GM21825 (cell line): ENCODE results near the gene PRKACA.
"Not testable (repeated sequence)": the region's sequence is repeated elsewhere in the genome, so short reads cannot be mapped to it uniquely, and the experiment has no call there.

ENCODE experiments used
- ATAC-seq: cut with Tn5 transposase; IDR thresholded peaks from one replicate; pipeline ENCODE4 v1.9.1; 2021; ENCODE audit warnings: mild to moderate bottlenecking, moderate library complexity; ENCODE audit not compliant: unreplicated experiment

Gene PRKACA

DNA sequence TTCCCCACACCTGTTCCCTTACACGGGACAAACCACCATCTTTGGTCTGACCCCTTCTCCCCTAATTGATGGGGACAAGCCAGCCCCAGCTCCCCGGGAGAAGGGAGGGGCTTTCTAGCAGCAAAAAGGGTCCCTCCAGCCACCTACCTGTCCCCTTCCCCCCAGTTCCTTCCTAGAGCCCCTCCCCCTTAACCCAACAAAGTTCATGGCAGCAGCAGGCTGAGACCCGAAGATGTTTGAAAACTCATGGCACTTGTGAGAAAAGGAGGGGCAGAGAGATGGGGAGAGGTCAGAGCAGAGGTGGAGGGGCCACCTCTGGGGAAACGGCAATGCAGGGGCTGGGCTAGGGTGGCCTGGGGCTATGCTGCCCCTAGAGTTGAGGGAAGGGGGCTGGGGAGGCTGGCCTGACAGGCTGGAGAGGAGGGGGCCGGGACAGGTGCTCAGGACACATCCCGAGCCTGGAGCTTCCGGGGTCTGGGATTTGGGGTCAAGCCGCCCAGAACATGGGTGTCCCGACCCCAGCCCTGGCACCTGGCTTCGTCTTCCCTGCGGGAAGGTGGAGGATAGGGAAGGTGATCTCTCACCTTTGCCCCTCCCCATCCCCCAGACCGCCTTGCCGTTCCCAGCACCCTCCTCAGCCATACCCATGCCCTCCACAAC, 31.3 kb upstream of the PRKACA start:
- ATAC-seq: no peak

DNA sequence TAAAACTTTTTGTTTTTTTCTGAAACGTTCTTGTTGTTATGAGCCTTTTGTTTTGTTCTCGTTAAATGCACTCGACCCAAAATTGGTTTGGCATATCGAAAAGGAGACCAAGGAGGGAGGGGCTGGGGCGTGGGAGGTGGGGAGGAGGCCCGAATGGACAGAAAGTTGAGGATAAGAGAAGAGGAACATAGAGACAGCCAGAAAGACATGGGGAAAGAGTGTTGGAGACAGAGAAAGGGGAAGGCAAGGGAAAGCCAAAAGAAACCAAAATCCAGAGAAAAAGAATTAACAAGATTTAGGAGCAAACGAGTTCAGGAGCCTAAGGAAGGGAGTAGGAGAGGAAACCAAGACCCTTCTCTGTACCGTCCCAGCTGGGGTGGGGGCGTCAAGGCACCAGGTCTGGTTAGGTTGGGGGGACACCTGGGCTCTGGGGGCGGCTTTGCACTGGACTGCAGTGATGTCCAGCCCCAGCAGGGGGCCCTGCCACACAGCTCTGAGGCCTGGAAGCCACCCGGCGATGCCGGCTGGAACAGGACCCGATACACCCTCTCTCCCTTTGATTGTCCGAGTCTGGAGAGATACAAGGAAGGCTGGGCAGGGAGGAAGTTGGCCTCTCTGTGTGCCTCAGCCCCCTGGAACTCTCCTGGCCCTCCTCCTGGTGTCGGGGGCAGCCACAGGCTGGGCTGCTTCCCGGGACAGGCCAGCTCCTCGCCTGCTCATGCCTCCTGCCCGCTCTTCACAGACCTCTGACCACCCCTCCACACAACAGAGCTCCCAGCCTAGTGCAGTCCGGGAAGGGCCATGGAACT, 30.4 kb upstream of the PRKACA start:
- no peak for ATAC-seq

DNA sequence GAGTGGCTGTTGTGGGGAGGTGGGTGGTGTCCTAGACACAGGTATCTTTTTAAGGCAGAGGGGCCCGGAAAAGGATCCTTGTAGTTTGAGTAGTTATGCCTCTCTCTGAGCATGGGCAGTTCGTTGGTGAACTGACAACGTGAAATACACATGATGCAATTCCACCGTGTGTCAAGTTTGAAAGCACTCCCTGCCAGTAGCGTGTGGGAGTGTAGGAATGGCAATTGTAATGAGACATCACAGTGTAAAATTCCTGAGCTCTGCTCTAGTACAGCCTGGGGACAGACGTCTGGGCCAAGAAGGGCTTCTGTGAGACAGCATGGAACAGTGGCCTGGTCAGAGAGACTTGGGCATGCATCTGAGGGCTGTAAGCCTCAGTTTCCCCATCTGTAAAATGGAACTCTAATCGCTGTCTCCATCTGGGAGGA, 29.2 kb upstream of the PRKACA start:
- ATAC-seq: no peak

DNA sequence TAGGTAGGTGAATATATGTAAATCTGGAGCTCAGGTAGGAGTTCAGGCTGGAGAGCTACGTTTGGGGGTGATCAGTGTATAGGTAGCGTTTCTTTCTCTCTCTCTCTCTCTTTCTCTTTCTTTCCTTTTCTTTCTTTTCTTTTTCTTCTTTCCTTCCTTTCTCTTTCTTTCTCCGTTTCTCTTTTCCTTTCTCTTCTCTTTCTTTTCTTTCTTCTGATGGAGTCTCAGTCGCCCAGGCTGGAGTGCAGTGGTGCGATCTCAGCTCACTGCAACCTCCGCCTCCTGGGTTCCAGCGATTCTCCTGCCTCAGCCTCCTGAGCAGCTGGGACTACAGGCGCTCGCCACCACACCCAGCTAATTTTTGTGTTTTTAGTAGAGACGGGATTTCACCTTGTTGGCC, 28.6 kb upstream of the PRKACA start:
- ATAC-seq: not testable (repeated sequence)

DNA sequence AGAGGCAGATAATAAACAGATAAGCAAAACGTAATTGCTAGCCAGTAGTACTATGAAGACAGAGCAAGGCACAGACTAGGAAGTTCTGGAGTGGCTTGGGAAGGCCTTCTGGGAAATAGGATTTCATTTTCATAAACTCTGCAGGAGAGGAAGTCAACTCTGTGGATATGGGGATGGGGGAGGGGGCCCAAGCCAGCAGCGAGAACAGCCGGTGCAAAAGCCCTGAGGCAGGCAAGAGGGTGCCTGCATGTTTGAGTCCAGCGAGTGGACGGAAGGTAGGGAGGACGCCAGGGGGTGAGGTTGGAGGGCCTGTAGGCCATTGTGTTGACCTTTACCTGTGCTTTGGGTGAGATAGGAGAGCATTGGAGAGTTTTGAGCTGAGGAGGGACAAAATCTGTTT, 27.8 kb upstream of the PRKACA start:
- ATAC-seq: no peak

DNA sequence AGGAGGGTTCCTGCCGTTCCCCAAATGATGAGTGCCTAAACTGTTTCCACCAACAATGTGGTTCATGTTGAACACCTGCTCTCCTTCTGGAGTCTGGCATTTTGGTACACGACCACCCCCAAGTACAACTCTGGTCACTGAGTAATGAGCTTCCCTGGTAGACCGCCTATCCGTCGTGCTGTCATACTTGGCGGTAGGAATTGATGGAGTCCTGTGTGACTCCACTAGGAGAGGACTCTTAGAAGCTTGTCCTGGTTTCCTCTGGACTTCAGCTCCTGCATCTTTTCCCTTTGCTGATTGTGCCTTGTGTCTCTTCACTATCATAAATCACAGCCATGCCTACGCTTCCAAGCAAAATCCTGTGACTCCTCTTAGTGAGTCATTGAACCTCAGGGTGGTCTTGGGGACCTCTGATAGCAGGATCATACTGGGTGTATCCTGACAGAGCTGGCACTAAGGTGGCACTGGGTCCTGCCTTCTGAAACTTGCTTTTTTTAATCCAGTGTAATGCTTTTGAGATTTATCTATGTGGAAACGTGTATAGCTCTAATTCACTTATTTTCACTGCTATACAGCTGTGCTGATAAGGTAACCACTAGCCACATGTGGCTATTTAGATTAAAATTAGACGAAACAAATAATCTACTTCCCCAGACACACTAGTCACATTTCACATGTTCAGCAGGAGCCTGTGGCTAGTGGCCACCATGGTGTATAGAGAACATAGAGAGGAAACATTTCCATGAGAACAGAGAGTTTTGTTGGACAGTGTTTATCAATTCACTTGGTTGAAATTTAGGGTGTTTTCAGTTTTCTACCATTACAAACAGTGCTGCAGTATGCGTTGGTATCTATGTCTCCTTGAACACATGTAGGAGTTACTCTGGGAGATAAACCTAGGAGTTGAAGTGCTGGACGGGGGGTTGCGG, 25.0 kb upstream of the PRKACA start:
- no peak for ATAC-seq

DNA sequence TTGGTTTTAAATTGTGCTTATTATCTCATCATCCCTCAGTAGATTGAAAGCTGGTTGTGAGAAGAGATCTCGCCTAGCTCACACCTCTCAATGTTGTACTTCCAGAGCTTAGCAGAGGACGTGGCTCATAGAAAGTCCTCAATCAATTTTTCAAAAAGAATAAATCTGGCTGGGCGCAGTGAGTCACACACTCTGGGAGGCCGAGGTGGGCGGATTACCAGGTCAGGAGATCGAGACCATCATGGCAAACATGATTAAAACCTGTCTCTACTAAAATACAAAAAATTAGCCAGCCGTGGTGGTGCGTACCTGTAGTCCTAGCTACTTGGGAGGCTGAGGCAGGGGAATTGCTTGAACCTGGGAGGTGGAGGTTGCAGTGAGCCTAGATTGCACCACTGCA, 23.5 kb upstream of the PRKACA start:
- ATAC-seq: no peak

DNA sequence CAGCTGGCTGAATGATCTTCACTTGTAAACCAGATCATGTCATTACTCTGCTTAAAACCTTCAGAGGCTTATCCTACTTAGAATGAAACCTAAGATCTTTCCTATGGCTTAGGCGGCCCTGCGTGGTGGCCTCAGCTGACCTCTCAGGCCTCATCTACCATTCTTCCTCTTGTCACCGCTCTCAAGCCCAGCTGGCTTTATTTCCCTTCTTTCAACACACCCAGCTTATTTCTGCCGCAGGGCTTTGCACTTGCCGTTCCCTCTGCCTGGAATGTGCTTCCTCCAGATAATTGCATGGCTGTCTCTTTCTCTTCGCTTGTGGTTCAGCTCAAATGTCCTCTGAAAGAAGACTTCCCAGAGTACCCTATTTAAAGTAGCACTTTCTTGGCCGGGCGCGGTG, 22.4 kb upstream of the PRKACA start:
- ATAC-seq: no peak

DNA sequence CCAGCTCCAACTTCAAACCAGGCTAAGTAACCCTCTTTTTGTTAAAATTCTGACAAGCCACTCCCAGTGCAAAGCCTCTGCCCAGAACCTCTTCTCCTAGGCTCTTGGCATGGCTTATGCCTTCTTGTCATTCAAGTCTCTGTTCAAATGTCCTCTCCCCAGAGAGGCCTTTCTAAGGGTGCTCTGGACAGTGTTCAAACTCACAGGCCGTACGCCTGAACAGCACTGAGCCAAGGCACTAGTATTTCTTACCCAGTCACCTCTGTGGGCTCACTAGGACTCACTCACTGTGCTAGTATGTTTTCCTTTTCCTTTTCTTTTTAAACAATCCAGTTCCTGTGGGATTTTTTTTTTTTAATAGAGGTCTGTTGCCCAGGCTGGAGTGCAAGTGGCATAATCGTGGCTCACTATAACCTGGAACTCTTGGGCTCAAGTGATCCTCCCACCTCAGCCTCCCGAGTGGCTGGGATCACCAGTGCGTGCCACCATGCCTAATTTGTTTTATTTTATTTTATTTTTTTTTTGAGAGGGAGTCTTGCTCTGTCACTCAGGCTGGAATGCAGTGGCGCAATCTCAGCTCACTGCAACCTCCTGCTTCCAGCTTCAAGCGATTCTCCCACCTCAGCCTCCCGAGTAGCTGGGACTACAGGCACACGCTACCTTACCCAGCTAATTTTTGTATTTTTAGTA, 21.2 kb upstream of the PRKACA start:
- ATAC-seq: no peak

DNA sequence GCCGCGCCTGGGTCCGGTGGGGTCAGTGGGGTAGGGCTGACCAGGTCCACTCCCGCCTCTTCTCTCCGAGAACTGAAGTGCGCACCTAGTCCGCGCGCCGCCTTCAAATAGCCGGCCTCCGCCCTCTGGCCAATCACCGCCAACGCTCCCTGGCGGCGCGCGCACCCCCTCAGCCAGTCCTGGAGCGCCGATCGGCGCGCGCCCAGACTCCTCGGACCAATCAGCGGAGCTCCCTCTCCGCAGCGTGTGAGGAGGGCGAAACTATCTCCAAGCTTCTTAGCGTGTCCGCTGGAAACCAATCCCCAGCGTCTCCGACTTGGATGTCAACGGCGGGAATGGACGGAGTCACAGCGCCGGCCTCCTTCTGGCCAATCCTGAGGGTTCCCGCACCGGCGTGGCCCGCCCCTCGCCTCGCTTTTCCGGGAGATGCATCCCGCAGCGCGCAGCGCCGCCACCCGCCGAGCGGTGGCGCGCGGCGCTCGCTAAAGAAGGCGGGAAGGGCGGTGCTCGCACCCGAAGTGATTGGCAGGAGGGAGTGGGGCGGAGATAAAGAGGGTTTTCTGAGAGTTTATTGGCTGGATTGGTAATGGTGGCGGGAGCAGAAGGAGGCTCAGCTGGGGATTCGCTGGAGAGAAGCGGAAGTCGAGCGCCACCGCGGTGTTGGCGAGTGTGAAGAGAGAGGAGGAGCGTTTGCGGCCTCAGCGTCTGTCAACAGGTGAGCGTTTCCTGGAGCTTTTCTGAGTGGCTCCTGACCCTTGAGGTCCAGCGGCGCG, 19.1 kb upstream of the PRKACA start, which contains the start of gene ASF1B:
ASF1B (minus strand) TSS at position 81 of the 773 bp plus-strand sequence. CDS start 133 bp downstream, outside the sequence.
- ATAC-seq: peak; percentile 73

DNA sequence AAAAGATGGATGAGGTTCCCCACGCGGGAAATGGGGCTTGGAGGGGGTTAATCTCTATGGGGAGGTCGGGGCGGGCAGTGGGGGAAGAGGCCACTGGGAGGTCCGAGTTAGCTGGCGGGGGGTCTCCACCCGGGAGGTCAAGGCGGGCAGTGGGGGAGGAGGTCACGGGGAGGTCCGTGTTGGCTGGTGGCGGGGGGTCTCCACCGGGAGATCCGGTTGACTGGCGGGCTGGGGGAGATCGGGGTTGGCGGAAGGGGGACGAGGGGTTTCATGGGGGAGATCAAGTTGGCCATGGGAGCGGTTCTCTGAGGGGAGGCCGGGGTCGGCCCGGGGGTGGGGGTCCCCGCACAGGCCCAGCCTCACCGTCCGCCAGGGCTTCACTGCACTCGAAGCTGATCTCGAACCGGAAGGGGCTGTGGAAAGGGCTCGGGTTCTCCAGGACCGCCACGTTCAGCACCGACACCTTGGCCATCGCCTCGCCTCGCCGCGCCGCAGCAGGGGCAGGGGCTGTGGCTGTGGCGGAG, 18.5 kb upstream of the PRKACA start:
- no peak for ATAC-seq

DNA sequence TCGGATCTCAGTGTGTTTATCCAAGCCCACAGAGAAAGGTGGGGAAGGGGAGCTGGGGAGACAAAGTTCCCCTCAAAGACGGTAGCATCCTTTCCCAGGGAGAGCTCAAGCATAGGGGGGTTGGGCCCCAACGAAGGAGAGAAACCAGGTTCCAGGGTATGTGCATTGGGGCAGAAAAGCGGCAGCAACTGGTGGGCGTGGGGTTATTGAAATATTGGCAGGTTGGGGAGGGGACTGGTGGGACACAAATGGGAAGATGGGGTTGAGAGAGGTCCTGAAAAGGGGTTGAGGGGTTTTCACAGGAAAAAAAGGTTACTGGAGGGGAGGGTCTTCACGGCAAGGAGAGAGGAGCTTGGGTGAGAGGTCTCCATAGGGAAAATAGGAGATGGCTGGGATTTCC, 17.8 kb upstream of the PRKACA start:
- ATAC-seq: no peak

DNA sequence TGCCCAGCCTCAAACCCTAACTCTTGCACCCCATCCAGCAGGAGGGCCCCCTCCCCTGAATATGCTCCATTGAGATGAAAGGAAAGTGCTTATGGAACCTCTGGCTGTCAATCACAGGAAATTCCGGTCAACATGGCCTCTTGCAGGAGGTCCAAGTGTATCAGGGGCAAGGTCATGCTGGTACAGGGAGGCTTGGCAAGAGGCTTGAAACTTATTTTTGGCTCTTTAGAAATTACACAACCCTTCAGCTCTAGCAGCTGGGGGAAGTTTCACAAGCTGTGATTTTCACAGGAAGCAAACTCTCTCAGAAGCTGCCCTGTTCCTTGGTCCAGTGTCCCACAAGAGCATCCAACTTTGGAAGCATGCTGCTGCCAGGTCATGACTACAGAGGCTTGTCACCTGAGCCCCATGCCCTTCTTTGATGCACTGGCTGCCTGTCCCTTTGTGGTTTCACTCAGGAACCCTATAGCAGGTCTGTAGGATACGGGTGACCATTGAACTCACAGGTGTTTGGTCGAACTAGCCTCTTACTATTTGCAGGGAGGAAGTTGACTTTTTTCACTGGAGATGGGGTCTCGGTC, 10.5 kb upstream of the PRKACA start:
- ATAC-seq: no peak

DNA sequence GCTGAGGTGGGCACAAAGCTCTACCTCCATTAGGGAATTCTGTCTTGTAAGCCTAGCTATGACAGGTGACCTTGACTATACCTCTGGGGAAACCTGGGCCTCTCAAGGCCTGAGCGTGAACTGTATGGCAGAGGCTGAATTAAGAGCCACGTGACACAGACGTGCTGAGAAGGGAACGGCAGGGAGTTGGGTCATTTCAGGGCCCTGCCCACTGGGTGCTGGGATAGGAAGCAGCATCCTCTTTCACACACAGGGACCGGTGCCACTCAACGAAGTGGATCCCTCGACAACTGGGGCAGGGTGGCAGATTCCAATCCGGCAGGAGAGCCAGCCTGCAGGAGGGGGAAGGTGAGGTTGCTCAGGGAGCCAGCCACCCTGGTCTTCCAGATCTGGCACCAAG, 9.6 kb upstream of the PRKACA start:
- no peak for ATAC-seq

DNA sequence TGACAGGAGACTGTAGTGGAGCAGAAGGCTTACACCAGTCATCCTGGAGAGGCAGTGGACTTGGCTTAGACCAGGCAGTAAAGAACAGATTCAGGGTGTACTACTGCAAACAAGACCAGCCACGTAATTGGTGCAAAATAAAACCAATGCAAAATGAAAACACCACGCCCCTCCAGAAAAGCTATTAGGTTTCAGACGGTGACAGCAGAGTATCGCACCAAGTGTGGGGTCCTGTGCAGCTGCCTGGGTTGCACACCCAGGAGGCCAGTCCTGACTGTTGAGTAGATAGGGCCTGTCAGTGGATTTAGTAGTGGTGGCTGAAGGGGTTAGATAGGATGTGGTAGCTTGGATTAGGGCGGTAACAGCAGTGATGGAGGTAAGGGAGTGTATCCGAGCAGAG, 5.4 kb upstream of the PRKACA start:
- ATAC-seq: no peak

DNA sequence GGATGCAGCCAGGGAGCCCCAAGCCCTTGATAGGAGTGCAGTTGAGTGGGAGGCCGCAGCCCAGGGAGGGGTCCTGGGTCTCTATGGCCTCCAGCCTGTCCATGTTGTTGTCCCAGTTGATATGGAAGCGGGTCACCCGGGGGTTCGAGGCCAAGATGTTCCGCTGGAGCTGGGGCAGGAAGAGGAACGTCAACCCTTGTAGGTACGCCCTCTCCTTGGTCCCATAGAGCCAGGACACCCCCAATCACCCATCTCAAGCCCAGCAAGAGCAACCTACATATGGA, 2.9 kb upstream of the PRKACA start:
- no peak for ATAC-seq

DNA sequence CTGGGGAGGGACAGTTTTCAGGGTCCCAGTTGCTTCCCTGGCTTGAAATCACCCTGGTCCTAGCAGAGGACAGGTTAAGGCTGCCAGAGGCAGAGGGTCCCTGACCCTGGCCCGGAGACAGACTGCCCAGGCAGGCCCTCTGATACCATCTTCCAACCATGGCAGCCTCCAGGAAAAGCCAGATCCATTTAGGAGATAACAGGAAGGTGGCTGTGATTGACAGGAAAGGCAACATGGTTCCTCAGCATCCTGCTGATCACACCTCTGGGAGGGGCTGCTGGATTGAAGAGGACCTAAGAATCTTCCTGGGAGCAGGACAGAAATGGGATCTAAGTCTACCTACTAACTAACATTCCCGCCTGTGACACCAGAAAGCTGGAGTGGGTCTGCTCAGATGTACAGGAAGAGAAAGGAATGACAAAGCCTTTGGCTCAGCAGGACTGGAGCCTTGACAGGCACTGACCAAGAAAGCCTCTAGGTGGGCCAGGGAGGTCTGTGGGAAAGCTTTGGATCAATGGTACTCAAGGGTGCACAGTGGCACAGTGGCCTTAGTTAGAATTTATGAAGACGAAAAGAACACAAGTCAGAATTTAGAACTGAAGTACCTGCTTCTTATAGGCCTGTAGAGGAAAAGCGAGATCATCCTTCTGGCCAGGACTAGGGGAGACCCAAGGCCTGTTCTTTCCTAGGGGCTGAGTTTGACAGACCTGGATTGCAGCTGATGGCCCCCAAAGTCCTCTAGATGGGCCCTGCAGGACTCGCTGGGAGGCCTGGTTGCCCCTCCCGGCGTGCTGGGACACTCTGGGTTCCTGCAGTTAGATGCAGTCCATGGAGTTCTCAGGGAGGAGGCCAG, 2.3 kb upstream of the PRKACA start:
- ATAC-seq: no peak

DNA sequence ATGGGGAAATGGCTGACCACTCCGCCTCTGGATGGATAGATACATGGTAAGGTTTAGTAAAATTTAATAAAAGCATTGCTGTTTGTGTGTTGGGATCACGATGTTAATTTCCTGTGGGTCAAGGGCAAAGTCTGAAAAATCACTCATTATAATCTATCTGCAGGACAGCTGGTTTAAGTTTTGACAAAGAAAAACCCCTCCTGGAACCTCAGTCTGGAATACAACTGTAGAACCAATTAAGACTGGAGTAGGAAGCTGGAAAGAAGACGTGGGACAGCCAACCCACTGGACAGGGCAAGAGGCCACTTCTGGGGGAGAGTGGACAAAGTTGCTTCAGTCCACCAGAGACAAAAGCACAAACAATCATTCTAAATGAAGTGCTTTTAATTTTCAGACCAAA, 1.6 kb upstream of the PRKACA start:
- ATAC-seq: no peak
